HG03135 (cell line): Measurements from ENCODE around the gene AKR1C1.
"Not testable (repeated sequence)": the region's sequence is repeated elsewhere in the genome, so short reads cannot be mapped to it uniquely, and the experiment has no call there.

Experiments
- ATAC-seq: cut with Tn5 transposase; IDR thresholded peaks from one replicate; pipeline ENCODE4 v1.9.1; 2021; ENCODE audit warnings: mild to moderate bottlenecking, moderate library complexity; ENCODE audit not compliant: unreplicated experiment

The AKR1C1 gene

GRCh38 chr10:4947039-4947634 lies 16.1 kb upstream of the AKR1C1 start:
- ATAC-seq = no peak

GRCh38 chr10:4947635-4948596 lies 15.3 kb upstream of the AKR1C1 start:
- ATAC-seq = no peak

GRCh38 chr10:4951512-4952162 lies 11.6 kb upstream of the AKR1C1 start:
- ATAC-seq = not testable (repeated sequence)

GRCh38 chr10:4953405-4953804 lies 9.8 kb upstream of the AKR1C1 start:
- no peak for ATAC-seq

GRCh38 chr10:4956088-4956487 lies 7.1 kb upstream of the AKR1C1 start:
- ATAC-seq = not testable (repeated sequence)

- not testable (repeated sequence) for ATAC-seq
Observed at GRCh38 chr10:4956955-4957645, 6.1 kb upstream of the AKR1C1 start.

GRCh38 chr10:4961558-4961957 lies 1.7 kb upstream of the AKR1C1 start:
- ATAC-seq = not testable (repeated sequence)

GRCh38 chr10:4962308-4962707 lies 907 bp upstream of the AKR1C1 start:
- ATAC-seq = not testable (repeated sequence)

GRCh38 chr10:4963815-4964154 lies 570 bp downstream of the AKR1C1 start:
- not testable (repeated sequence) for ATAC-seq

- ATAC-seq = not testable (repeated sequence)
Observed at GRCh38 chr10:4965763-4966162, 2.5 kb downstream of the AKR1C1 start.

- ATAC-seq = not testable (repeated sequence)
Observed at GRCh38 chr10:4967189-4967588, 4.0 kb downstream of the AKR1C1 start.

GRCh38 chr10:4969289-4969688 lies 6.1 kb downstream of the AKR1C1 start:
- not testable (repeated sequence) for ATAC-seq

- ATAC-seq = not testable (repeated sequence)
Observed at GRCh38 chr10:4970362-4970761, 7.1 kb downstream of the AKR1C1 start.

- not testable (repeated sequence) for ATAC-seq
Observed at GRCh38 chr10:4972369-4973142, 9.3 kb downstream of the AKR1C1 start.

- not testable (repeated sequence) for ATAC-seq
Observed at GRCh38 chr10:4973294-4973693, 10.1 kb downstream of the AKR1C1 start.

GRCh38 chr10:4974400-4974799 lies 11.2 kb downstream of the AKR1C1 start:
- not testable (repeated sequence) for ATAC-seq

GRCh38 chr10:4977025-4977424 lies 13.8 kb downstream of the AKR1C1 start:
- ATAC-seq = no peak

GRCh38 chr10:4978870-4979269 lies 15.7 kb downstream of the AKR1C1 start:
- no peak for ATAC-seq

GRCh38 chr10:4980793-4981192 lies 17.6 kb downstream of the AKR1C1 start:
- no peak for ATAC-seq
